Fibroblast of lung (primary cell): ENCODE measurements around the gene SULT1C4.

Experiments
- CTCF ChIP-seq, 2 donors: IDR thresholded peaks in 1 of 2; conservative IDR thresholded peaks in 1 of 2; 1 replicate in 1 of 2; 2 replicates in 1 of 2; pipeline ENCODE4 v1.5.1; 2011 to 2012; ENCODE audit warnings: low read length in 2 of 2, control low read depth in 1 of 2, inconsistent platforms in 1 of 2, low read depth in 1 of 2, mild to moderate bottlenecking in 1 of 2
- EZH2 ChIP-seq: IDR thresholded peaks from 2 replicates; pipeline ENCODE4 v1.5.1; 2012; ENCODE audit warnings: low read length, control low read depth, mild to moderate bottlenecking; ENCODE audit errors: missing control alignments

GRCh38 chr2:108345951-108346350, 31.8 kb upstream of the SULT1C4 start:
- TF ChIP-seq CTCF (conservative IDR thresholded peaks at IDR 0.05 in 1 of 2, IDR thresholded peaks at IDR 0.05 in 1 of 2; ENCODE audit: low read depth in 1 of 2, low read length in 2 of 2) (no peak), EZH2 (no peak)
